Rectal smooth muscle tissue (tissue), 1 donor: Measurements from ENCODE around the gene LSAMP.

Experiments used
- H3K27ac ChIP-seq: one replicate; pipeline ENCODE4 v1.7.0; 2013; ENCODE audit warnings: low read depth, low read length, inconsistent platforms
- H3K27me3 ChIP-seq: one replicate; pipeline ENCODE4 v1.7.0; 2013; ENCODE audit warnings: low read length; ENCODE audit not compliant: control insufficient read depth, insufficient read depth
- H3K36me3 ChIP-seq: one replicate; pipeline ENCODE4 v1.7.0; 2013; ENCODE audit warnings: low read length; ENCODE audit not compliant: control insufficient read depth, insufficient read depth
- H3K4me1 ChIP-seq: one replicate; pipeline ENCODE4 v1.7.0; 2013; ENCODE audit warnings: low read length; ENCODE audit not compliant: control insufficient read depth, insufficient read depth
- H3K4me3 ChIP-seq: one replicate; pipeline ENCODE4 v1.7.0; 2013; ENCODE audit warnings: low read length
- H3K9ac ChIP-seq: one replicate; pipeline ENCODE4 v1.7.0; 2013; ENCODE audit warnings: low read length

Gene LSAMP

GRCh38 chr3:115876876-115877614 is 568.2 kb downstream of the LSAMP start:
- H3K27me3 ChIP-seq: no peaks in the 10 kb centered on the region
- H3K27ac ChIP-seq: no peak overlapping the region
- H3K4me1 ChIP-seq: no peaks in the 10 kb centered on the region
- H3K9ac ChIP-seq: no peak overlapping the region
- H3K4me3 ChIP-seq: no peak overlapping the region
- no peaks in the 10 kb centered on the region for H3K36me3 ChIP-seq

- H3K9ac ChIP-seq: no peak overlapping the region
- no peak overlapping the region for H3K27ac ChIP-seq
- H3K4me1 ChIP-seq: no peaks in the 10 kb centered on the region
- H3K36me3 ChIP-seq: no peaks in the 10 kb centered on the region
- H3K4me3 ChIP-seq: no peak overlapping the region
- no peaks in the 10 kb centered on the region for H3K27me3 ChIP-seq
Observed at GRCh38 chr3:115875460-115875859, 569.8 kb downstream of the LSAMP start.

- H3K36me3 ChIP-seq: no peaks in the 10 kb centered on the region
- H3K4me1 ChIP-seq: no peaks in the 10 kb centered on the region
Observed at GRCh38 chr3:115871735-115872134, 573.6 kb downstream of the LSAMP start.

GRCh38 chr3:115864911-115865310 is 580.4 kb downstream of the LSAMP start:
- H3K36me3 ChIP-seq: no peaks in the 10 kb centered on the region
- H3K4me1 ChIP-seq: no peaks in the 10 kb centered on the region
- no peak overlapping the region for H3K9ac ChIP-seq
- no peak overlapping the region for H3K4me3 ChIP-seq
- H3K27me3 ChIP-seq: no peaks in the 10 kb centered on the region
- H3K27ac ChIP-seq: no peak overlapping the region

More at GRCh38 chr3:115871735-115872134, 573.6 kb downstream of the LSAMP start:
- no peak overlapping the region for H3K4me3 ChIP-seq
- no peak overlapping the region for H3K9ac ChIP-seq
- H3K27me3 ChIP-seq: no peaks in the 10 kb centered on the region
- no peak overlapping the region for H3K27ac ChIP-seq

GRCh38 chr3:115862849-115863248 is 582.4 kb downstream of the LSAMP start:
- no peak overlapping the region for H3K27ac ChIP-seq
- H3K9ac ChIP-seq: no peak overlapping the region
- no peaks in the 10 kb centered on the region for H3K36me3 ChIP-seq
- H3K4me3 ChIP-seq: no peak overlapping the region
- no peaks in the 10 kb centered on the region for H3K27me3 ChIP-seq
- peaks cover 3% of the 10 kb centered on the region for H3K4me1 ChIP-seq

- no peaks in the 10 kb centered on the region for H3K27me3 ChIP-seq
- no peaks in the 10 kb centered on the region for H3K36me3 ChIP-seq
- no peak overlapping the region for H3K4me3 ChIP-seq
- peaks cover 3% of the 10 kb centered on the region for H3K4me1 ChIP-seq
- H3K27ac ChIP-seq: no peak overlapping the region
- no peak overlapping the region for H3K9ac ChIP-seq
Observed at GRCh38 chr3:115862099-115862498, 583.2 kb downstream of the LSAMP start.

- H3K4me3 ChIP-seq: no peak overlapping the region
- no peaks in the 10 kb centered on the region for H3K36me3 ChIP-seq
- H3K9ac ChIP-seq: no peak overlapping the region
- H3K27ac ChIP-seq: no peak overlapping the region
- H3K4me1 ChIP-seq: peaks cover 5% of the 10 kb centered on the region
- H3K27me3 ChIP-seq: no peaks in the 10 kb centered on the region
Observed at GRCh38 chr3:115861166-115861733, 584.0 kb downstream of the LSAMP start.

GRCh38 chr3:115860766-115861165 is 584.5 kb downstream of the LSAMP start:
- no peak overlapping the region for H3K9ac ChIP-seq
- H3K27ac ChIP-seq: no peak overlapping the region
- H3K27me3 ChIP-seq: no peaks in the 10 kb centered on the region
- no peak overlapping the region for H3K4me3 ChIP-seq
- no peaks in the 10 kb centered on the region for H3K36me3 ChIP-seq
- H3K4me1 ChIP-seq: peaks cover 5% of the 10 kb centered on the region

- Histone ChIP-seq H3K9ac (no peak overlapping the region), H3K27ac (no peak overlapping the region), H3K27me3 (no peaks in the 10 kb centered on the region), H3K4me1 (peaks cover 5% of the 10 kb centered on the region), H3K36me3 (no peaks in the 10 kb centered on the region), H3K4me3 (no peak overlapping the region)
Observed at GRCh38 chr3:115859002-115859807, 586.1 kb downstream of the LSAMP start.

GRCh38 chr3:115857518-115858136 is 587.7 kb downstream of the LSAMP start:
- Histone ChIP-seq H3K4me3 (no peak overlapping the region), H3K9ac (no peak overlapping the region)

GRCh38 chr3:115855911-115856310 is 589.4 kb downstream of the LSAMP start:
- H3K36me3 ChIP-seq: no peaks in the 10 kb centered on the region
- no peak overlapping the region for H3K27ac ChIP-seq
- H3K4me3 ChIP-seq: no peak overlapping the region
- no peaks in the 10 kb centered on the region for H3K27me3 ChIP-seq
- H3K4me1 ChIP-seq: peaks cover 5% of the 10 kb centered on the region
- no peak overlapping the region for H3K9ac ChIP-seq

More at GRCh38 chr3:115857518-115858136, 587.7 kb downstream of the LSAMP start:
- H3K27ac ChIP-seq: no peak overlapping the region
- peaks cover 5% of the 10 kb centered on the region for H3K4me1 ChIP-seq
- no peaks in the 10 kb centered on the region for H3K27me3 ChIP-seq
- no peaks in the 10 kb centered on the region for H3K36me3 ChIP-seq

GRCh38 chr3:115853104-115853503 is 592.2 kb downstream of the LSAMP start:
- Histone ChIP-seq H3K4me3 (no peak overlapping the region), H3K27me3 (no peaks in the 10 kb centered on the region), H3K27ac (no peak overlapping the region), H3K9ac (no peak overlapping the region), H3K4me1 (peaks cover 5% of the 10 kb centered on the region), H3K36me3 (no peaks in the 10 kb centered on the region)
